ENCODE data around the gene RLIM. TPM values are rescaled to one million over a fixed set of nuclear protein-coding genes. Genes with fewer than 3 reads are reported as not detected.

Gene RLIM, protein sequence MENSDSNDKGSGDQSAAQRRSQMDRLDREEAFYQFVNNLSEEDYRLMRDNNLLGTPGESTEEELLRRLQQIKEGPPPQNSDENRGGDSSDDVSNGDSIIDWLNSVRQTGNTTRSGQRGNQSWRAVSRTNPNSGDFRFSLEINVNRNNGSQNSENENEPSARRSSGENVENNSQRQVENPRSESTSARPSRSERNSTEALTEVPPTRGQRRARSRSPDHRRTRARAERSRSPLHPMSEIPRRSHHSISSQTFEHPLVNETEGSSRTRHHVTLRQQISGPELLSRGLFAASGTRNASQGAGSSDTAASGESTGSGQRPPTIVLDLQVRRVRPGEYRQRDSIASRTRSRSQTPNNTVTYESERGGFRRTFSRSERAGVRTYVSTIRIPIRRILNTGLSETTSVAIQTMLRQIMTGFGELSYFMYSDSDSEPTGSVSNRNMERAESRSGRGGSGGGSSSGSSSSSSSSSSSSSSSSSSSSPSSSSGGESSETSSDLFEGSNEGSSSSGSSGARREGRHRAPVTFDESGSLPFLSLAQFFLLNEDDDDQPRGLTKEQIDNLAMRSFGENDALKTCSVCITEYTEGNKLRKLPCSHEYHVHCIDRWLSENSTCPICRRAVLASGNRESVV
- 21.9 and 30.8 TPM in 2 replicates for total RNA-seq

DNA sequence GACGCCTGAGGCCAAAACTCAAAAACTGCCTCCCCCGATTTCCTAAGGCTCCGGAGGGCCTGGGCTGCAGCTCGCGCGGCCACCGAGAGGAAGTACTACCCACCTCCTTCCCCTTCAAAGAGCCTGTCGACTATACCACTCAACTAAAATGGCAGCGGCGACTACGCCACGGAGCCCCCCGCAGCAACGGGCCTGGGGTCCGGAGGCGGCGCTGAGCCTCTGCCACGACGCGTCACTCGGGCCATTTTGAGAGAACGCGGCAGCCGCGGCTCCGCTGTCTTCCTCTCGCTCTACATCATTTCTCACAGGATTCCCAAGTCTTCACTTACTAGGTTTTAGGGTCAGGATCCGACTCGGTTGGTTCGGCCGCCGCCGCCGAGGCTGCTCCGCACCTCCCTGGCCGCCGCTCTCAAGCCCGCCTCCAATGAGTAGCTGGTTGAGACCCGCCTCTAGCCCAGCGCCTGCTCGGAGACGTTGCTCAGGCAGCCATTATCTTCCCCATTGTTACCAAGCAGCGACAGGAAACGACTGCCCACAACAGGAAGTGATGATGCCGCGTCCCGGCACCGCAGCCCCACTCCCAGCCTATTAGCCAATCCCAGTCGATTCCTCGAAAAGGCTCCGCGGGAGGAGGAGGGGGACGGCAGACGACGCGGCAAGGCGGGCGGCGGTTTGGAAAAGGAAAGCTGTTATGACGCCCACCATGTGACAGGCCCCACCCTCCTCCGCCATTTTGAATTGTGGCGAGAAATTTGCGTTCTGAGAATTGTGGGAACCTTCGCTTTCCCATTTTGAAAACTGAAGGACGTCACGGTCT lies at the start of gene RLIM:
Gene RLIM (minus strand): TSS at position 532 of the 817 bp plus-strand sequence. CDS start 18,647 bp downstream, outside the sequence.

Other genes starting within 250 kb of the RLIM start
- 6.7 and 8.4 TPM in 2 replicates for gene SLC16A2, start 193.1 kb downstream of the RLIM start, total RNA-seq

All from myometrial cell (primary cell).